Measurements from ENCODE around the gene NOPCHAP1. TPM values are rescaled to one million over a fixed set of nuclear protein-coding genes. Genes with fewer than 3 reads are reported as not detected.

Gene NOPCHAP1
- total RNA-seq, 4 donors from 2014 or later, result 3.9 to 6.0 (median 5.3) TPM

- no peak for TF ChIP-seq CTCF (IDR thresholded peaks at IDR 0.05; ENCODE audit: low read depth)
Observed at GRCh38 chr12:104959335-104959841, 26.7 kb upstream of the NOPCHAP1 start.

GRCh38 chr12:104960464-104960863 is 25.7 kb upstream of the NOPCHAP1 start:
- no peak for TF ChIP-seq CTCF (IDR thresholded peaks at IDR 0.05; ENCODE audit: low read depth)

DNA sequence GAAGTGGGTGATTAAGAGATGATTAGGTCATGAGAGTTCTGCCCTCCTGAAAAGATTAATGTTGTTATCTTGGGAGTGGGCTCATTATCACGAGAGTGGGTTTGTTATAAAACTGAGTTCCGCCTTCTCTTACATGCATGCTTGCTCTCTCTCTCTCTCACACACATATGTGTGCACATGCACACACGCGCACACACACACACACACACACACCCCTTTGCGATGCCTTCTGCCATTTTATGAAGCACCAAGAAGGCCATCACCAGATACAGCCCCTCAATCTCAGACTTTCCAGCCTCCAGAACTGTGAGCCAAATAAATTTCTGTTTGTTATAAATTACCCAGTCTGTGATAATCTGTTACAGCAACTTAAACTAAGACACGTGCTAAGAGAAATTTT is 22.4 kb upstream of the NOPCHAP1 start:
- TF ChIP-seq CTCF (IDR thresholded peaks at IDR 0.05; ENCODE audit: low read depth), result no peak

- no peak for TF ChIP-seq CTCF (IDR thresholded peaks at IDR 0.05; ENCODE audit: low read depth)
Observed at GRCh38 chr12:104964167-104964855, 21.8 kb upstream of the NOPCHAP1 start.

- TF ChIP-seq CTCF (IDR thresholded peaks at IDR 0.05; ENCODE audit: low read depth), result no peak
Observed at GRCh38 chr12:104964856-104965205, 21.3 kb upstream of the NOPCHAP1 start.

DNA sequence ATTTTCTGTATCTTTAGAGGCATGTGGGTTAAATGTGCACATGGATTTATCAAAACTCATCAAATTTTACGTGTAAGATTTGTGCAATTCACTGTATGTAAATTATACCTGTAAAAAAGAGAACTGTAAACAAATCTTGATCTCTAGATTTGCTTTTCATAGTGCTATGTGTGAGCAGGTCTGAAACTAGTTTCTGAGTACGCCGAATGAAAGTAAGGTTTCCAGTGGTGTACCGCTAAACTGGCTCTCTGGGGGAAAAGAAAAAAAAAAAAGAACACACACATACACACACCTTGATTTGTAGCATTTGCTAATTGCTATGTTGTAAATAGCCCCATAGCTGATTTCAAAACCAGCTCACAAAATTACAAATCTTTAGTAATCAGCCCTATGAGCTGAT is 19.4 kb upstream of the NOPCHAP1 start:
- TF ChIP-seq CTCF (IDR thresholded peaks at IDR 0.05; ENCODE audit: low read depth), result no peak

DNA sequence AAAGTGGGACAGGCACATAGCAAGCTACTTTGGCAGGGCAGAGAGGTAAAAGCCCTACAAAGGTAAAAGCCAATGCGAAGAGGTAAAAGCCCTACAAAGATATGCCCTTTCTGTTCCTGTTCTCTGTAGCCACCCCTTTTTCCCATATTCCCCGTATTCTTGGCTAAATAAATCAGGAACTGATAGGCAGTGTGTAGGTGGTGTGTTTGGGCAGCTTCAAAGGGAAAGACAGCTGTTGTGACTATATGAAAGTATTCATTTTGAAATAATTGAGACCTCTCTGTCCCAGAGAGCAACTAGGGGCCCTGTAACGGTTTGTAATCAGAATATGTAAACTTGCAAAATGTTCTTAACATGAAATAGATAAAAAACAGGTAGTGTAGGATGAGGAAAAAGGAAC is 16.8 kb upstream of the NOPCHAP1 start:
- no peak for TF ChIP-seq CTCF (IDR thresholded peaks at IDR 0.05; ENCODE audit: low read depth)

All from subcutaneous adipose tissue (tissue), 4 donors.